Upper lobe of left lung (tissue), 6 donors: ENCODE results near the gene OR2B3. TPM values are rescaled to one million over a fixed set of nuclear protein-coding genes. Genes with fewer than 3 reads are reported as not detected.

ENCODE experiments used
- ATAC-seq, 2 donors: fragments of 200-7000 bp; cut with Tn5 transposase; one replicate each; pipeline ENCODE4 v1.9.1; 2022; ENCODE audit warnings: mild to moderate bottlenecking in 2 of 2, moderate library complexity in 2 of 2; ENCODE audit not compliant: low FRiP score in 2 of 2
- DNase-seq, 2 donors: peaks; one replicate each; pipeline ENCODE4 v3.0.0-alpha.2; 2019 to 2020
- H3K27ac ChIP-seq, 4 donors: fragments of 200-600 bp; sonication (generic); one replicate each; pipeline ENCODE4 v1.5.1; 2016 to 2019
- H3K27me3 ChIP-seq, 4 donors: fragments of 200-600 bp; sonication (generic); one replicate each; pipeline ENCODE4 v1.5.1; 2017 to 2019
- H3K36me3 ChIP-seq, 4 donors: fragments of 200-600 bp; sonication (generic); one replicate each; pipeline ENCODE4 v1.5.1; 2016 to 2019
- H3K4me1 ChIP-seq, 4 donors: fragments of 200-600 bp; sonication (generic); one replicate each; pipeline ENCODE4 v1.5.1; 2018 to 2019
- H3K4me3 ChIP-seq, 4 donors: fragments of 200-600 bp; sonication (generic); one replicate each; pipeline ENCODE4 v1.5.1; 2017 to 2019; ENCODE audit warnings: mild to moderate bottlenecking in 2 of 4, moderate library complexity in 1 of 4
- H3K9me3 ChIP-seq, 4 donors: fragments of 200-600 bp; sonication (generic); one replicate each; pipeline ENCODE4 v1.5.1; 2018 to 2019
- EP300 ChIP-seq, 4 donors: sonication (generic); formaldehyde crosslinking; IDR thresholded peaks; one replicate each; pipeline ENCODE4 v1.5.1; 2017; ENCODE audit warnings: antibody characterized with exemption in 4 of 4, control low read depth in 2 of 4
- POLR2A ChIP-seq, 4 donors: fragments of 450-650 bp; IDR thresholded peaks; one replicate each; pipeline ENCODE4 v1.5.1; 2016 to 2017; ENCODE audit warnings: antibody characterized with exemption in 4 of 4, mild to moderate bottlenecking in 2 of 4
- POLR2AphosphoS5 ChIP-seq, 2 donors: sonication (generic); formaldehyde crosslinking; IDR thresholded peaks; one replicate each; pipeline ENCODE4 v1.5.1; 2017; ENCODE audit warnings: antibody characterized with exemption in 2 of 2
- WGBS, 2 donors: methylation state at CpG; one replicate each; pipeline ENCODE4 v1.1.5; 2017 to 2018; 5-methylcytosine and 5-hydroxymethylcytosine counted together
- total RNA-seq, 6 donors: library from RNA; depleted of rRNA in 4 of 6; stranded (reverse); fragments of >200 nt in 4 of 6; gene quantifications; one replicate each; pipeline versions ENCODE4 v1.1.0 to v1.2.1, GENCODE V29; 2016 to 2021
- TF ChIP-seq, protein P1 (sequence below), 6 experiments: fragments of 450-650 bp in 4 of 6; fragments of 200-600 bp in 2 of 6; sonication (generic) in 2 of 6; IDR thresholded peaks; one replicate each; pipeline ENCODE4 v1.5.1; 2016 to 2019; ENCODE audit warnings: antibody characterized with exemption in 6 of 6
- donor health status: DM: no; HTN: no; CAD: no; lungs with moderate emphysema.
- donor health status: DM: no; HTN: yes; CAD: no; lungs with severe emphysema.

Gene OR2B3
- total RNA-seq, 6 donors from 2014 or later, result not detected

GRCh38 chr6:29081312-29081711 is 5.8 kb downstream of the OR2B3 start:
- no peaks in the 10 kb centered on the region for H3K4me1 ChIP-seq
- ATAC-seq (no peak), DNase-seq (no peak)
- H3K9me3 ChIP-seq, result no peaks in the 10 kb centered on the region
- H3K27me3 ChIP-seq, result no peaks in the 10 kb centered on the region
- H3K4me3 ChIP-seq, result no peak overlapping the region
- H3K27ac ChIP-seq, result no peak overlapping the region
- TF ChIP-seq, protein P1, sequence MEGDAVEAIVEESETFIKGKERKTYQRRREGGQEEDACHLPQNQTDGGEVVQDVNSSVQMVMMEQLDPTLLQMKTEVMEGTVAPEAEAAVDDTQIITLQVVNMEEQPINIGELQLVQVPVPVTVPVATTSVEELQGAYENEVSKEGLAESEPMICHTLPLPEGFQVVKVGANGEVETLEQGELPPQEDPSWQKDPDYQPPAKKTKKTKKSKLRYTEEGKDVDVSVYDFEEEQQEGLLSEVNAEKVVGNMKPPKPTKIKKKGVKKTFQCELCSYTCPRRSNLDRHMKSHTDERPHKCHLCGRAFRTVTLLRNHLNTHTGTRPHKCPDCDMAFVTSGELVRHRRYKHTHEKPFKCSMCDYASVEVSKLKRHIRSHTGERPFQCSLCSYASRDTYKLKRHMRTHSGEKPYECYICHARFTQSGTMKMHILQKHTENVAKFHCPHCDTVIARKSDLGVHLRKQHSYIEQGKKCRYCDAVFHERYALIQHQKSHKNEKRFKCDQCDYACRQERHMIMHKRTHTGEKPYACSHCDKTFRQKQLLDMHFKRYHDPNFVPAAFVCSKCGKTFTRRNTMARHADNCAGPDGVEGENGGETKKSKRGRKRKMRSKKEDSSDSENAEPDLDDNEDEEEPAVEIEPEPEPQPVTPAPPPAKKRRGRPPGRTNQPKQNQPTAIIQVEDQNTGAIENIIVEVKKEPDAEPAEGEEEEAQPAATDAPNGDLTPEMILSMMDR (IDR thresholded peaks at IDR 0.05), result no peak
- TF ChIP-seq POLR2A (IDR thresholded peaks at IDR 0.05) (no peak), EP300 (IDR thresholded peaks at IDR 0.05) (no peak), POLR2AphosphoS5 (IDR thresholded peaks at IDR 0.05) (no peak)
- H3K36me3 ChIP-seq, result no peaks in the 10 kb centered on the region

- DNase-seq, result no peak
- WGBS, 2 donors, result 85 to 86% methylated on average over 1 of the region's 1 CpG
- ATAC-seq, result no peak
- no peaks in the 10 kb centered on the region for H3K36me3 ChIP-seq
- no peak overlapping the region for H3K27ac ChIP-seq
- H3K9me3 ChIP-seq, result no peaks in the 10 kb centered on the region
- no peaks in the 10 kb centered on the region for H3K4me1 ChIP-seq
- TF ChIP-seq, protein P1 (IDR thresholded peaks at IDR 0.05), result no peak
- no peak for TF ChIP-seq POLR2A (IDR thresholded peaks at IDR 0.05)
- no peaks in the 10 kb centered on the region for H3K27me3 ChIP-seq
- H3K4me3 ChIP-seq, result no peak overlapping the region
Measured at GRCh38 chr6:29079203-29079602, 7.9 kb downstream of the OR2B3 start.

DNA sequence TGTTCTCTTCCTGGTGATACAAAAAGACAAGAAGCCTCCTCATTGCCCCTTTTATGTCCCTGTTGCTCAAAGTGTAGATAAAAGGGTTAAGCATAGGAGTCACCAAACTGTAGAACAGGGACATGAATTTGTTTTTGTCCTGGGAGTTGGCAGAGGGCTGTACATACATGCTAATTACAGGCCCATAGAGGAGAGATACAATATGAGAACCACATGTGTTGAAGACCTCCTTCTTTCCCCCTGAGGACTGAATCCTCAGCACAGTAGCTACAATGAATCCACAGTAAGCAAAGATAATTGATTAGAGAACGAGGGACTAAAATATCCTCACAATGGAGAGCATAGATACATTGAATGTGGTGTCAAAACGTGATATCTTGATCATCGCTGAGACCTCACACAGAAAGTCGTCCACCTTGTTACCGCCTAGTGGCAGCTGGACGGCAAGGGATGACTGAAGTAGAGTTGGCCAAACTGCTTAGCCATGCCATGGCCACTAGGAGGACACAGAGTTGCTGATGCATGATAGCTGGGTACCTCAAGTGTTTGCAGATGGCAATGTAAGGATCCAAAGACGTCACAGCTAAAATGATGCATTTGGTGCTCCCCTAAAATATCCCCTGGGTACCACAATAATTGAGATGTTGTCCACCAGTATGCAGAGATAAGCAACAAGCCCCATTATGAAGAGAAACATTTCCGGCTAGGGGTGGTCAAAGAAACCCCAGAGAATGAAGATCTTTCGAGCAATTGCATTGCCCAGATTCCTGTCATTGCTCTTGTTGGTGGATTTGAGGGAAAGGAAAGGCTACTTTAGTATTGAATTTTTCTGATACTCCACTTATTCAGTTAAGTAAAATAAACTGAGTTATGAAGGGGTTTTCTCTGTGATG is 15.0 kb downstream of the OR2B3 start:
- Histone ChIP-seq H3K9me3 (no peaks in the 10 kb centered on the region), H3K4me1 (no peaks in the 10 kb centered on the region), H3K4me3 (no peak overlapping the region), H3K27ac (no peak overlapping the region), H3K36me3 (no peaks in the 10 kb centered on the region), H3K27me3 (no peaks in the 10 kb centered on the region)
- ATAC-seq, result no peak
- DNase-seq, result peak in 1 of 2 donors; percentile 21
- no peak for TF ChIP-seq EP300 (IDR thresholded peaks at IDR 0.05)
- TF ChIP-seq, protein P1 (IDR thresholded peaks at IDR 0.05), result peak in 5 of 6 experiments; percentile 22 to 62 (median 40)
- 37 to 41% methylated on average over 9 of the region's 9 CpGs for WGBS, 2 donors

DNA sequence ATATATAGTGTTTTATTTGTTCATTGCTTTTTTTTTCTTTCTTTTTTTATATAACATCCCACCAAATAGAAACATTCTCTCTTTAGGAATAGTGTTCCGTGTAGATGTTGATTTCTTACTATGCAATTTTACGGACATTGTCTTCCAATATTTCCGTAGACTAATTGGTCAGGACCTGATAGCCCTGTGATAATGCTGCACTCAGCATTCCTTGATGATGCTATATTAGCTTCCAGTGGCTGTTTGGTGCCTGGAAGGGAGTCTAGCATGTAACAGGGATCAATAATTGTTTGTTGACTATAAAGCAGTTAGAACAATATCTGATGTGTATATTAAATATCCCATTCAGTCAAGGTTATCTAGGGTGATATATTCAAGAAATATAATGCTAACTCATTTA is 35.4 kb downstream of the OR2B3 start:
- Histone ChIP-seq H3K9me3 (no peaks in the 10 kb centered on the region), H3K4me1 (no peaks in the 10 kb centered on the region), H3K4me3 (no peak overlapping the region), H3K27ac (no peak overlapping the region), H3K36me3 (no peaks in the 10 kb centered on the region), H3K27me3 (no peaks in the 10 kb centered on the region)
- ATAC-seq, result no peak
- no peak for DNase-seq
- TF ChIP-seq POLR2A (IDR thresholded peaks at IDR 0.05) (no peak), POLR2AphosphoS5 (IDR thresholded peaks at IDR 0.05) (no peak), EP300 (IDR thresholded peaks at IDR 0.05) (no peak)
- TF ChIP-seq, protein P1 (IDR thresholded peaks at IDR 0.05), result no peak
- WGBS, 2 donors, result 81 to 83% methylated on average over 3 of the region's 3 CpGs

GRCh38 chr6:29045075-29045474 is 42.0 kb downstream of the OR2B3 start, which contains the start of gene OR2W1:
OR2W1 (minus strand) TSS chr6:29045175; CDS start chr6:29045175, 0 bp downstream.
- Histone ChIP-seq H3K27me3 (no peaks in the 10 kb centered on the region), H3K27ac (no peak within 1 kb of the TSS), H3K9me3 (no peaks in the 10 kb centered on the region), H3K4me3 (no peak within 1 kb of the TSS), H3K4me1 (no peaks in the 10 kb centered on the region), H3K36me3 (no peaks in the 10 kb centered on the region)
- no peak for TF ChIP-seq POLR2AphosphoS5 (IDR thresholded peaks at IDR 0.05)
- TF ChIP-seq, protein P1 (IDR thresholded peaks at IDR 0.05), result no peak
- no peak for TF ChIP-seq POLR2A (IDR thresholded peaks at IDR 0.05)
- no peak for TF ChIP-seq EP300 (IDR thresholded peaks at IDR 0.05)
- WGBS, 2 donors, result 76% methylated on average over 1 of the region's 1 CpG
- DNase-seq (no peak), ATAC-seq (no peak)
